T1000 (cell line): ENCODE results near the gene VCL.
"Not testable (repeated sequence)": the region's sequence is repeated elsewhere in the genome, so short reads cannot be mapped to it uniquely, and the experiment has no call there.

Source experiments
- DNase-seq: peaks from one replicate; lab custom pipeline; 2025; ENCODE audit warnings: mixed read lengths; lab: John Stamatoyannopoulos, UW

Gene VCL

DNA sequence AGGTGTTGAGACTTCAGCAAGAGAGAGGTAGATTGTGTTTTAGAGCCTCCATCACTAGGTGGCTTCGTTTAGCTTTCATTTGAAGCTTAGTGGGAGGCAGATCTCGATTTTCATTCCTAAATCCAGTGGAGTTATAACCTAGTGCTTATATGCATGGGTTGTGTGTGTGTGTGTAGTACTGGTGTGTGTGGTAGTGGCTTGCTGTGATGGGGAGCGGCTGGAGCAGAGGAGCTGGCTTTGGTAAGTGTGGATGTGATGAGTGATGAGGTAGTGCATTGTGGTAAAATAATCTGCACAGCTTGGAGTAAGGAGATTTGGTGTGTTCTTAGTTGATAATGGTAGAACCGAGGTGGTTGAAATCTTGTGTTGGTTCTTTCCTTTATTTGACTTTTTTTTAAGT lies 109.5 kb downstream of the VCL start:
- no peak for DNase-seq

DNA sequence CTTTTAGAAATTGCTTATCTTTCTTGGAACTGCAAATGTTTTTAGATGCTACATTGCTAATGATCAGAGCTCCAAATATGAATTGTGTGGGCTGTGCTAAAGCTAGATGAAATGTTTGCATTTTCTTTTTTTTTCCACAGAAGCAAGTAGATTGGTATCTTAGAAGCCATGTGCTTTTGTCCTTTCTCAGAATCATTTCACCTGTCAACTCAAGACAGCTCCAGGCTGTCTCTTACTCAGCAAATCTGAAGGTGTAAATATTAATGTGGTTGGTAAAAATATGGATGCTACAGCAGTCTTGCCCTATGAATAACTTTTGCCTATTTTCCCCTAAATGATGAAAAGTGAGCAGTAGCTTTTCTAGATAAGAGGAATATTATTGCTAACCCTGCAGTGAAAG lies 111.5 kb downstream of the VCL start:
- DNase-seq: no peak

DNA sequence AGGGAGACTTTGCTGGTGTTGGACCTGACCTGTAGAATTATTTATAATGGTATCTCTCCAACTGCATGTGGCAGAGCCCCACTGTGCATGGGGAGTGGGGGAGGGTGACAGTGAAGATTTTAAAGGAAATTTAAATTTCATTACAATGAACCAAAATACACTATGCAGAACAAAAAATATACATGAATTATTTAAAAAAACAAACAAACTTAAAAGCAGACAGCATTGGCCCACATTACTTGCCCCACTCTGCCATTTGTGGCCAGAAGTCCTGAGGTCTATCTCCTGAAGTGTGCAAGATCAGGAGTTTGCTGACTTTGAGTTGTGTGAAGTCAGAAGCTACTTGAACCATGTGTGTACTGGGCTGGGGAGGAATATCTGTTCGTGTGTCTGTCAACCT lies 112.2 kb downstream of the VCL start:
- no peak for DNase-seq

GRCh38 chr10:74111799-74112198 lies 113.9 kb downstream of the VCL start:
- DNase-seq: no peak

- DNase-seq: no peak
These were observed 115.6 kb downstream of the VCL start for GRCh38 chr10:74113546-74113945.

DNA sequence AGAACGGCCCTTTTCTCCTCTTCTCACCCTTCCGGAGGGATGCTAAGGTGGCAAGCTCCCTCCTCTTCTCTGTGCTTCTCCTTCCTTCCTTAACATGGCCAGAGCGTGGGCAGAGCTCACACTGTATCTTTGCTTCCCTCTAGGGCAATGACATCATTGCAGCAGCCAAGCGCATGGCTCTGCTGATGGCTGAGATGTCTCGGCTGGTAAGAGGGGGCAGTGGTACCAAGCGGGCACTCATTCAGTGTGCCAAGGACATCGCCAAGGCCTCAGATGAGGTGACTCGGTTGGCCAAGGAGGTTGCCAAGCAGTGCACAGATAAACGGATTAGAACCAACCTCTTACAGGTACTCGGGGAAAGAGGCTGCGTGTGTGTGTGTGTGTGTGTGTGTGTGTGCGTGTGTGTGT lies 116.1 kb downstream of the VCL start:
- no peak for DNase-seq

GRCh38 chr10:74117738-74118137 lies 119.8 kb downstream of the VCL start:
- DNase-seq: no peak

GRCh38 chr10:74118804-74119203 lies 120.9 kb downstream of the VCL start:
- DNase-seq: no peak

DNA sequence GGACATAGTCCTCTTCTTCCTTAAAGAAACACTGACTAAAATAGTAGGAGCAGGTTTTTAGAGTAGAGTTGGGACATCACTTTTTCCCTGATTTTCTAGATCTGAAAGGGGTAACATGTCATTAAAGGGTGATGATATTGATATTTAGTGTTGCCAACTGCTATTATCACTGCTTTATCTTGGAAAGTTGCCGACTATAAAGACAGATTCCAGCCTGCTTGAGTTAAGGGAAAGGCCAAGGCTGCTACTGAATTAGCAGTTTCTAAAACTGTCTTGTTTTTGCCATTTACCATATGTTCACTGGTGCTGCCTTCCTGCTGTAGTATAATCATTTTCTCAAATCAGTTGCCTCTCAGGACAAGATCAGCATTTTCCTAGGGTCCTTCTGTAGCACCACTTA lies 123.0 kb downstream of the VCL start:
- DNase-seq: no peak

- no peak for DNase-seq
These were observed 123.5 kb downstream of the VCL start for GRCh38 chr10:74121368-74121767.

GRCh38 chr10:74122060-74122459 lies 124.1 kb downstream of the VCL start:
- DNase-seq: no peak

DNA sequence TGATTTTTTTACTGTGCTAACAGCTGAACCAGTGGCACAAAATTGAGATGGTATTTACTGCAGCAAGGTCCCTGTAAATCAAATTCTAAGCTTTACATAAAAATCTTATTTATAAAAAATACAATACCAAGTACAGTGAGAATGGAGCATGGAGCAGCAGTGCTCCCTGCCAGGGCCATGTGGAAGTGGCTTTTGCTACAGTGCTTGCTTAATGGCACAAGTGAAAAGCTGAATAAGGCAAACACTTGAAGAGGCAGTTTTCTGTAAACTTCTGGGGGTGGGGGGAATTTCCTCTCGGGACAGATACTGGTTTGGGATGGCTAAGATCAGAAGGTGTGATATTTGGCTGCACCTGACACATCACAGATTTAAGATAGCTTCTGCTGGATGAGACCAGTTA lies 125.2 kb downstream of the VCL start:
- DNase-seq: no peak

- no peak for DNase-seq
These were observed 136.3 kb downstream of the VCL start for GRCh38 chr10:74133923-74134820.

- no peak for DNase-seq
These were observed 137.5 kb downstream of the VCL start for GRCh38 chr10:74135452-74135851.

- DNase-seq: no peak
These were observed 140.1 kb downstream of the VCL start for GRCh38 chr10:74137992-74138391.

GRCh38 chr10:74138596-74138995 lies 140.7 kb downstream of the VCL start:
- not testable (repeated sequence) for DNase-seq

GRCh38 chr10:74139981-74140380 lies 142.1 kb downstream of the VCL start:
- DNase-seq: no peak

DNA sequence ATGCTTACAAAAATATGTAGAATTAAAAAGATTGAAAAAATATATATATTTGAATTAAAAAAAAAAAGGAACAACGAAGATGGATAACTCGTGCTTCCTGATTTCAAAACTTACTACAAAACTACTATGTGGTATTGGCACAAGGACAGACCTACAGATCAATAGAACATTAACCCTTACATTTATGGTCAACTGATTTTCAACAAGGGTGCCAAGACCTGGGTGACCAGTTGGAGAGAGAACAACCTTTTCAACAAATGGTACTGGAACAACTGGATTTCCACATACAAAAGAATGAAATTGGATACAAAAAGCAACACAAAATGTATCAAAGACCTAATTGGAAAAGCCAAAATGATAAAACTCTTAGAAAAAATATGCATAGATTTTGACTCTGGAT lies 142.6 kb downstream of the VCL start:
- no peak for DNase-seq

GRCh38 chr10:74145133-74145532 lies 147.2 kb downstream of the VCL start:
- DNase-seq: no peak

DNA sequence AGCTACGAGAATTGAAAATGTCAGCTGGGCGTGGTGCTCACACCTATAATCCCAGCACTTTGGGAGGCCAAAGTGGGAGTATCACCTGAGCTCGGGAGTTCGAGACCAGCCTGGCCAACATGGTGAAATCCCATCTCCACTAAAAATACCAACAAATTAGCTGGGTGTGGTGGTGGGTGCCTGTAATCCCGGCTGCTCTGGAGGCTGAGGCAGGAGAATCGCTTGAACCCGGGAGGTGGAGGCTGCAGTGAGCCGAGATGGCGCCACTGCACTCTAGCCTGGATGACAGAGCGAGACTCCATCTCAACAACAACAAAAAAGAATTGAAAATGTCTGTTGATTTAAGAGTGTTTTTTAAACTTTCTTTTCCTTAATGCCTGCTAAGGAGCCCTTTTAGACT lies 149.1 kb downstream of the VCL start:
- not testable (repeated sequence) for DNase-seq

DNA sequence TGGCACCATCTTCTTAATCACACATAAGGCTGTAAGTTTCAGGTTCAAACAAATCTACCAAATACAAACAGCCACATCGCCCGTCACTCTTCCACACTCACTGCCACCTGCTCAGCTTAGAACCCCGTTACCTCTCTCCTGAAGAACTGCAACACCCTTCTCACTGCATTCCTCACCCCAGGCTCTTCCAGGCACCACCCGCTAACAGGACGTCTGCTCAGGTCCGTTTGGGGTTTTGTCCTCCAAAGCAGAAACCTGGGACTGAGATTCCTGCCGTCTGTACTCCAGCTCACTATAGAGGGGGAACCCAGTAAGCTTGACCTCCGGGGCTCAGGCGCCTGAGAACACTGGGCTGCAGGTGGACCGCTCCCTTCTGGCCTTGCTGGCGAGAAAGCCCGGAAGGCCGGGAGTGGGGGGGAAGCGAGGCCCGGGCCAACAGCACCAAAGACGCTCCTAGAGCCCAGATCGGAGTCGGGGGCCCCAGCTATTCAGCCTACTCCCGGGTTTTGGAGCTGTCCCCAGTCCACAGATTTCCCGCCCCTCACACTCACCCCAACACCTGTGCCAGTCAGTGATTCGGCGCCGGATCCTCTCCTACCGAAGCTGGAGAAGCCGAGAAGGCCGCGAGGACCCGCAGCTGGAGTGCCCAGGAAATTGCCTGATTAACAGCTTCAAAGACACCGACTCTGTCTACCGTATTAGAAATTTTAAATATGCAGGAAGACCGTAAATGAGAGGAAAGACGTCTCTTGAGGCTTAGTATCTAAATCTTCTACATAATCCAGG lies 152.5 kb downstream of the VCL start, which contains the start of gene AP3M1:
TSS of gene AP3M1 (minus strand) at position 625 of the 786 bp plus-strand sequence. CDS start 12,449 bp downstream, outside the sequence.
- DNase-seq: no peak

DNA sequence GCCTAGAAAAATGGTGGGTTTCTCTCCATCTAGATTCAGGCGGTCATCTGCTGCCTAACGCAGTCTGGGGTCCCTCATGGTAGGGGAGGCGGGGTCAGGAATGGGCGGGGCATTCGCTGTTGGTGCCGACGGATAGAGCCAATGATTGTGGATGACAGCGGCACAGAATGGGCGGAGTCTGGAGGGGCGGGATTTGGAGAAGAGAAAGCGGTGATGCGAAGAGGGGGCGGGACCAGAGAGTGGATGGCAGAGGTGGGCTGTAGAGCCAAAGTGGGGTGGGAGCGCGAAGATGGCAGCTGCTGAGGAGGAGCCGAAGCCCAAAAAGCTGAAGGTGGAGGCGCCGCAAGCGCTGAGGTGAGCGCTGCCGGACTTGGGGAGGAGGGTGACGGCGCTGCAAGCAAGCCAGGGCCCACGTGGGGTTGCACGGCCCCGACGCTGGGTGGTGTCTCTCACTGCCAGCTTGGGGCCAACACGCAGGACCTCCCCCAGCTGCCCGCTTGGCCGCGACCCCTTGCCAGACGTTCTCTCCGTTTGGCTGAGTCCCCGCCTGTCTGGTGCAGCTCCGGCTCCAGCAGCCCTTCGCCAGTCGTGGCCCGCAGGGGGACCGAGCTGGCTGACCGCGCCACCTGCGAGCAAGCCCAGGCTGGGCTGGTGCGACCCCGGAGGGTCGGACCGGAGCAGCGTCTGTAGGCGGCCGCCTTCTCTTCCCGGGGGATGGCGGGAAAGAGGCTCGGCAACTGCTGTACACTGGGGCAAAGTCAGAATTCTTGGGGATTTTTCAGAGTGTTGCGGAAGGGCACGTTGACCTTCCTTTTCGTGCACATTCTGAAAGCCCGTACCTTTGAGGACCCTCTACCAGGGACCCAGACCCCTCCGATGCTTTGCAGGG lies 153.3 kb downstream of the VCL start, which contains the start of gene ADK:
TSS of gene ADK (plus strand) at position 232 of the 889 bp plus-strand sequence. CDS start at position 290, 58 bp downstream.
- peak; percentile 99 for DNase-seq
